CD4-positive, alpha-beta T cell treated with Interleukin-4 for 4 hours (primary cell): ENCODE data around the gene DDX27.

Experiments
- DNase-seq: peaks from one replicate; pipeline ENCODE4 v3.0.0-alpha.2; 2020

DDX27 gene

DNA sequence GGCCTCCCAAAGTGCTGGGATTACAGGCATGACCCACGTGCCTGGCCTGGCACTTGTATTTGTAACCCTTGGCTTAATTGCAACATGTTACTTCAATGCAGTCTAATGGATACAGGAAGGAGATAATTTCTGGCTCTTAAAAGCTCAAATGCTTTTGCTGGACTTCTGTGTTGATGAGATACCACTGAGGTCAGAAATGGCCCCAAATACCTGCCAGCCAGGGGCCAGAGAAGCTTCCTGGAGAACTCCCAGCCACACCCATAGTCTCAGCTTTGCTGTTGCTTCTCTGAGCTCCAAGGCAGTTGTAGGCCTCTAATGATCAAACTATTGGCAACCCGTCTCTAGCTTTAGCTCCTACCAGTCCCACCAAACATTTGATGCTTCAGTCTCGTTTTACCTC, 72.8 kb downstream of the DDX27 start:
- no peak for DNase-seq

DNA sequence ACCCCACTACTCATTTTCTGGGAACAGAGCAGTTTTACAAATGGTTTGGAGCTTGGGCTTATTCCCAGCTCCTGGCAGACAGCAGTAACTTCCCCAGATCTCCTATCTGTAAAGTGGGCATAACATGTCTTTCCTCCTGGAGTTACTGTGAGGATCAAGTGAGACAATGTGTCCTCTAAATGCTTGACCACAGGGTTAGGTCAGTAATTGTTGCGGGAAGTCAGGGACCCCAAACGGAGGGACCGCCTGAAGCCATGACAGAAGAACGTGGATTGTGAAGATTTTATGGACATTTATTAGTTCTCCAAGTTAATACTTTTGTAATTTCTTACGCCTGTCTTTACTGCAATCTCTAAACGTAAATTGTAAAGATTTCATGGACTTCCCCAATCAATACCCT, 73.9 kb downstream of the DDX27 start:
- DNase-seq: no peak
